GM23338 (cell line): ENCODE results near the gene CD93. TPM values are rescaled to one million over a fixed set of nuclear protein-coding genes. Genes with fewer than 3 reads are reported as not detected.

Source experiments
- ATAC-seq: fragments of 200-7000 bp; cut with Tn5 transposase; 3 replicates; pipeline ENCODE4 v1.9.1; 2020
- DNase-seq: peaks from one replicate; pipeline ENCODE4 v3.0.0-alpha.2; 2015; ENCODE audit warnings: low spot score
- H2AFZ ChIP-seq: fragments of 200-600 bp; sonication (generic); 2 replicates; pipeline ENCODE4 v1.8.0; 2016; ENCODE audit warnings: antibody characterized with exemption, mild to moderate bottlenecking, moderate library complexity
- H3F3A ChIP-seq: fragments of 200-600 bp; sonication (generic); replicated peaks from 2 replicates; pipeline ENCODE4 v1.8.0; 2017; ENCODE audit warnings: antibody characterized with exemption, mixed run types, low read depth
- H3K27ac ChIP-seq: fragments of 200-600 bp; sonication (generic); 2 replicates; pipeline ENCODE4 v1.6.1; 2016; ENCODE audit warnings: low read depth
- H3K27me3 ChIP-seq: fragments of 200-600 bp; sonication (generic); 2 replicates; pipeline ENCODE4 v1.8.0; 2016; ENCODE audit warnings: mild to moderate bottlenecking, mixed run types, moderate library complexity; ENCODE audit not compliant: insufficient read depth
- H3K36me3 ChIP-seq: fragments of 200-600 bp; sonication (generic); 2 replicates; pipeline ENCODE4 v1.8.0; 2016; ENCODE audit warnings: mild to moderate bottlenecking; ENCODE audit not compliant: insufficient read depth
- H3K4me1 ChIP-seq: fragments of 200-600 bp; sonication (generic); 2 replicates; pipeline ENCODE4 v1.8.0; 2016; ENCODE audit warnings: mild to moderate bottlenecking, moderate library complexity; ENCODE audit not compliant: insufficient read depth
- H3K4me2 ChIP-seq: fragments of 200-600 bp; sonication (generic); 2 replicates; pipeline ENCODE4 v1.7.1; 2017; ENCODE audit warnings: mixed run types
- H3K4me3 ChIP-seq: fragments of 200-600 bp; sonication (generic); 2 replicates; pipeline ENCODE4 v1.6.1; 2016; ENCODE audit warnings: mixed run types
- H3K79me2 ChIP-seq: fragments of 200-600 bp; sonication (generic); replicated peaks from 2 replicates; pipeline ENCODE4 v1.8.0; 2017; ENCODE audit warnings: mild to moderate bottlenecking; ENCODE audit not compliant: insufficient read depth
- H3K9me2 ChIP-seq: fragments of 200-600 bp; sonication (generic); 2 replicates; pipeline ENCODE4 v1.8.0; 2017; ENCODE audit not compliant: insufficient read depth
- H4K20me1 ChIP-seq: fragments of 200-600 bp; sonication (generic); replicated peaks from 2 replicates; pipeline ENCODE4 v1.8.0; 2017; ENCODE audit warnings: mild to moderate bottlenecking; ENCODE audit not compliant: insufficient read depth
- H3K27ac Mint-ChIP-seq: 2 replicates; pipeline ENCODE4 v1.8.0; 2020; ENCODE audit warnings: inconsistent platforms, mild to moderate bottlenecking, moderate library complexity, mixed read lengths
- H3K27me3 Mint-ChIP-seq: 3 replicates; pipeline ENCODE4 v1.8.0; 2022; ENCODE audit warnings: low read depth, mild to moderate bottlenecking, moderate library complexity, mixed read lengths, inconsistent platforms; ENCODE audit not compliant: insufficient read depth, poor library complexity
- H3K36me3 Mint-ChIP-seq: 3 replicates; pipeline ENCODE4 v1.8.0; 2021; ENCODE audit warnings: low read depth, mild to moderate bottlenecking, inconsistent platforms, moderate library complexity, mixed read lengths
- H3K4me1 Mint-ChIP-seq: 3 replicates; pipeline ENCODE4 v1.8.0; 2020; ENCODE audit warnings: mild to moderate bottlenecking, inconsistent platforms, mixed read lengths
- H3K4me3 Mint-ChIP-seq: 3 replicates; pipeline ENCODE4 v1.8.0; 2021; ENCODE audit warnings: moderate library complexity, mild to moderate bottlenecking, inconsistent platforms, mixed read lengths
- H3K9me3 Mint-ChIP-seq: 3 replicates; pipeline ENCODE4 v1.8.0; 2020; ENCODE audit warnings: moderate library complexity, mild to moderate bottlenecking, inconsistent platforms, mixed read lengths
- CREB1 ChIP-seq: fragments of 250-450 bp; sonication (Bioruptor Pico); IDR thresholded peaks from 2 replicates; pipeline ENCODE4 v1.5.0; 2020; ENCODE audit warnings: low read depth, mild to moderate bottlenecking, moderate library complexity
- CTCF ChIP-seq, 2 experiments: fragments of 200-600 bp in 1 of 2; sonication (generic) in 1 of 2; conservative IDR thresholded peaks; 2 replicates each; pipeline versions ENCODE4 v1.5.1 to v1.6.1; 2016 to 2017; ENCODE audit warnings: antibody characterized with exemption in 2 of 2, low read depth in 2 of 2, mild to moderate bottlenecking in 2 of 2, moderate library complexity in 1 of 2
- ETS1 ChIP-seq: IDR thresholded peaks from 2 replicates; pipeline ENCODE4 v1.6.1; 2016; ENCODE audit warnings: antibody characterized with exemption
- EZH2 ChIP-seq: fragments of 200-600 bp; sonication (generic); IDR thresholded peaks from one replicate; pipeline ENCODE4 v1.8.0; 2017; ENCODE audit warnings: antibody characterized with exemption, mild to moderate bottlenecking, low read depth; ENCODE audit not compliant: unreplicated experiment
- EZH2phosphoT487 ChIP-seq: fragments of 200-600 bp; sonication (generic); IDR thresholded peaks from one replicate; pipeline ENCODE4 v1.8.1; 2018; ENCODE audit warnings: antibody characterized with exemption; ENCODE audit not compliant: unreplicated experiment
- JUNB ChIP-seq: IDR thresholded peaks from one replicate; pipeline ENCODE4 v1.6.1; 2016; ENCODE audit warnings: antibody characterized with exemption; ENCODE audit not compliant: unreplicated experiment
- POLR2AphosphoS5 ChIP-seq: IDR thresholded peaks from 2 replicates; pipeline ENCODE4 v1.6.1; 2016; ENCODE audit warnings: antibody characterized with exemption, low read depth
- REST ChIP-seq: IDR thresholded peaks from one replicate; pipeline ENCODE4 v1.6.1; 2018; ENCODE audit warnings: antibody characterized with exemption; ENCODE audit not compliant: unreplicated experiment
- ZNF114 ChIP-seq: fragments of 250-450 bp; sonication (Bioruptor Pico); IDR thresholded peaks from 2 replicates; pipeline ENCODE4 v1.5.0; 2020; ENCODE audit warnings: mild to moderate bottlenecking, moderate library complexity
- ZNF331 ChIP-seq: fragments of 250-450 bp; sonication (Bioruptor Pico); IDR thresholded peaks from 2 replicates; pipeline ENCODE4 v1.5.0; 2020; ENCODE audit warnings: low read depth, mild to moderate bottlenecking, moderate library complexity
- polyA plus RNA-seq: library from polyadenylated mRNA; unstranded; fragments of >200 nt; fragmentation: Nextera tagmentation; extraction: Ambion mirVana; gene quantifications from 2 replicates; pipeline ENCODE4 v1.2.1, GENCODE V29; 2016
- total RNA-seq: library from RNA; depleted of rRNA; stranded (reverse); fragments of >200 nt; shearing (Covaris generic); gene quantifications from 2 replicates; pipeline ENCODE4 v1.2.3, GENCODE V29; 2014

CD93 gene
- total and polyA plus RNA-seq, 2 experiments from 2014 or later, result 0.03 TPM; not detected in 1

DNA sequence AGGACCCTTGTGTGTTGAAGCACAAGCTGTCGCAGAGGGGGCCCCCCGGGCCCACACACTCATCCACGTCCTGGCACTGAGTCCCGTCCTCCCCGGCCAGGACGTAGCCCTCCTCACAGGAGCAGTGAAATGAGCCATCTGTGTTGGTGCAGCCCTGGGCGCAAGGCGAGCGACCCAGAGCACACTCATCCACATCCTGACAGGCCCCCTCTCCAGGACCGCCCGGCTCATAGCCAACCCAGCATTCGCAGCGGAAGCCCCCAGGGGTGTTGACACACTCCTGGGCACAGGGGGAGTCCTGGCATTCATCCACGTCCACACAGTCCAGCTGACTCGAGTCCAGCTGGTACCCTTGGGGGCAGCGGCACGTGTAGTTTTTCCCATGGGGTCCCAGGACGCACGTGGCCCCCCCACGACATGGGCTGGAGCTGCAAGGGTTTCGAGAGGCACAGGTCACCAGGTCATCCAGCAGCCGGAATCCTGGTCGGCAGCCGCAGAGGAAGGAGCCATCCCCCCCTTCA, 1.2 kb downstream of the CD93 start (continued):
- no peak for TF ChIP-seq REST
- no peak for TF ChIP-seq ZNF114 (CRISPR knock-in tag)
- no peak for TF ChIP-seq POLR2AphosphoS5
- TF ChIP-seq EZH2, result no peak
- TF ChIP-seq CREB1 (CRISPR knock-in tag), result no peak
- TF ChIP-seq ETS1, result no peak
- no peak for TF ChIP-seq CTCF (conservative IDR thresholded peaks at IDR 0.05; ENCODE audit: low read depth in 2 of 2)
- TF ChIP-seq EZH2phosphoT487, result no peak

DNA sequence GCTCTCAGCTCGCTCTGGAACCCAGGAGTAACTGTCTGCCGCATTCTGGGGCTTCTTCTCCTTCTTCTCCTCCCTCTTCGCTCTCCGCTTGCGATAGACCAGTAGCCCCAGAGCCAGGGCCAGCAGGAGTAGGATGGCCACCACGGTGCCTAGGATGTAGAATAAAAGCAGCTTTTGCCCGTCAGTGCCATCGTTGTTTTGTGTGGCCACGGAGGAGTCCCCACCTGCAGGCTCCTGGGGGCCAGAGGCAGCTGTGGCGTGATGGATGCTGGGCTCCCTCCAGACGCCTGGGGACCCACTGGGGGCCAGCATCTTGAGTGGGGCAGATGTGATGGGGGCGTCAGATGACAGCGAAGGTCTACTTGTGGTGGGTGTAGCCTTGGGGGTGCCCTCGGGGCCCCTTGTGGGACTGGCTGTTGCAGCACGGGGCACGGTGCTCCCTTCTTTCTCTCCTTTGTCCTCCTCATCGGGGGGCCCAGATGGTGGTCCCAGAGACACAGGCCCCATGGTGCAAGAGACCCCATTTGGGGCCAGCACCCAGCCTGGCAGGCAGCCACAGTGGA, 1.8 kb downstream of the CD93 start:
- no peaks in the 10 kb centered on the region for H3K36me3 Mint-ChIP-seq
- Histone ChIP-seq H3K79me2 (no peaks in the 10 kb centered on the region), H3K4me2 (no peak overlapping the region), H4K20me1 (no peaks in the 10 kb centered on the region), H3K27ac (no peak overlapping the region), H3K4me3 (no peak overlapping the region), H3K4me1 (no peaks in the 10 kb centered on the region; the same call in 1 of the 2 replicates), H3F3A (no peaks in the 10 kb centered on the region), H3K9me2 (no peaks in the 10 kb centered on the region), H3K36me3 (no peaks in the 10 kb centered on the region), H3K27me3 (no peaks in the 10 kb centered on the region), H2AFZ (no peak overlapping the region)
- no peak for ATAC-seq
- peaks cover 8% of the 10 kb centered on the region for H3K27me3 Mint-ChIP-seq
- TF ChIP-seq ZNF331 (CRISPR knock-in tag) (no peak), JUNB (no peak), POLR2AphosphoS5 (no peak), ETS1 (no peak), REST (no peak)
- H3K4me1 Mint-ChIP-seq, result peaks cover 24% of the 10 kb centered on the region
- DNase-seq, result no peak
- H3K9me3 Mint-ChIP-seq, result no peaks in the 10 kb centered on the region
- H3K27ac Mint-ChIP-seq, result no peak overlapping the region
- no peak overlapping the region for H3K4me3 Mint-ChIP-seq
